ENCODE measurements around the gene GRIK4.

- TF ChIP-seq CTCF (IDR thresholded peaks at IDR 0.05) (no peak), POLR2AphosphoS5 (IDR thresholded peaks at IDR 0.05) (no peak)
Observed at GRCh38 chr11:120473503-120473902, 38.0 kb upstream of the GRIK4 start.
